Stimulated activated naive B cell treated with anti-CD40 and anti-IgM and Interleukin-4, amounts not matched to agents 10 μg/mL and 1 μg/mL and 100 μg/mL, for 72 hours (primary cell): Measurements from ENCODE around the gene RGS14.

ENCODE experiments used
- ATAC-seq, 2 donors: fragments of 150-1000 bp; cut with Tn5 transposase; replicated peaks; 2 replicates each; pipeline ENCODE4 v1.10.0; 2021; ENCODE audit warnings: moderate library complexity in 1 of 2
- DNase-seq: peaks from one replicate; pipeline ENCODE4 v3.0.0; 2021
- H3K27ac Mint-ChIP-seq: one replicate; pipeline ENCODE4 v1.8.0; 2022; ENCODE audit warnings: mild to moderate bottlenecking, mixed read lengths
- H3K27me3 Mint-ChIP-seq, 2 donors: one replicate each; pipeline ENCODE4 v1.8.0; 2022; ENCODE audit warnings: mixed read lengths in 2 of 2
- H3K36me3 Mint-ChIP-seq, 2 donors: one replicate each; pipeline ENCODE4 v1.8.0; 2022; ENCODE audit warnings: mixed read lengths in 2 of 2, mild to moderate bottlenecking in 1 of 2
- H3K4me1 Mint-ChIP-seq, 2 donors: one replicate each; pipeline ENCODE4 v1.8.0; 2022; ENCODE audit warnings: mixed read lengths in 2 of 2, mild to moderate bottlenecking in 1 of 2
- H3K4me3 Mint-ChIP-seq, 2 donors: one replicate each; pipeline ENCODE4 v1.8.0; 2022; ENCODE audit warnings: mild to moderate bottlenecking in 2 of 2, mixed read lengths in 2 of 2, moderate library complexity in 1 of 2
- H3K9me3 Mint-ChIP-seq, 2 donors: one replicate each; pipeline ENCODE4 v1.8.0; 2022; ENCODE audit warnings: mixed read lengths in 2 of 2, mild to moderate bottlenecking in 1 of 2

RGS14 gene, protein sequence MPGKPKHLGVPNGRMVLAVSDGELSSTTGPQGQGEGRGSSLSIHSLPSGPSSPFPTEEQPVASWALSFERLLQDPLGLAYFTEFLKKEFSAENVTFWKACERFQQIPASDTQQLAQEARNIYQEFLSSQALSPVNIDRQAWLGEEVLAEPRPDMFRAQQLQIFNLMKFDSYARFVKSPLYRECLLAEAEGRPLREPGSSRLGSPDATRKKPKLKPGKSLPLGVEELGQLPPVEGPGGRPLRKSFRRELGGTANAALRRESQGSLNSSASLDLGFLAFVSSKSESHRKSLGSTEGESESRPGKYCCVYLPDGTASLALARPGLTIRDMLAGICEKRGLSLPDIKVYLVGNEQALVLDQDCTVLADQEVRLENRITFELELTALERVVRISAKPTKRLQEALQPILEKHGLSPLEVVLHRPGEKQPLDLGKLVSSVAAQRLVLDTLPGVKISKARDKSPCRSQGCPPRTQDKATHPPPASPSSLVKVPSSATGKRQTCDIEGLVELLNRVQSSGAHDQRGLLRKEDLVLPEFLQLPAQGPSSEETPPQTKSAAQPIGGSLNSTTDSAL

DNA sequence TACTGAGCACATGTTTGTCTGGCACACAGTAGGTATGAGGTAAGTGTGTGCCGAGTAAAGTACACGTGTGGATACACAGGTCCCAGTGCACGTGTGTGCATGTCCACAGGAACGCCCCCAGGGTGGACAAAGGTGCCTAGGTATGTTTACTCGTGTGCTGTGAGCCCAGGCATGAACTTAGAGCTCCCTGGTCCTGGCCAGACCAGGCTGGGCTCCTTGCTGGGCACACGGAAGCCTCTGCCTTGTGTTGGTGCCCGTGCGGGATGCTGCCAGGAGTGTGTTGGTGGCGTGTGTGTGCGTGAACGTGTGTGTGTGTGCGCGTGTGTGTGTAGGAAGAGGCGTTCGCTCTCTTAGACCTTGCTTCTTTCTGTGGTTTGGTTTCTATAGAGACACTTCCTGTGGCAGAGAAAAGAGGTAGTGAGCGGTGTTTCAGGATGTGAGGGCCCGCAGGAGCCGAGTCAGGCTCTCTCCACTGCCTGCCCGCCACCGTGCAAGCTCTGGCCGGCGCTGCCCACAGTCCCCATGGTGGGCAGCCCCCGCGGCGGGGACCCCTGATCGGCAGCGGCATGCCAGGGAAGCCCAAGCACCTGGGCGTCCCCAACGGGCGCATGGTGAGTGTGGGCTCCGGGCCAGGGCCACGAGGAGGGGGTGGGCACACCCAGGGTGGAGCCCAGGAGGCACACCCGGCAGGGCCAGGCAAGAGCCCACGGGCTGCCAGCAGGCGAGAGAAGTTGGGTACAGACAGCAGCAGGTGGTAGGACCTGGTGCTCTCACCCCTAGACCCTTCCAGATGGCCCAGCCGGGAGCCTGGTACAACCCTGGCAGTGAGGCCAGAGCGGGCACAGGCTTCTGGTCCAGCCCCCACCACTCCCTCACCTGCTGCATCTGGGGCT lies at the start of gene RGS14:
Gene RGS14 (plus strand): TSS at position 466 of the 893 bp plus-strand sequence. CDS start 101 bp downstream, at position 567.
- ATAC-seq, result peak; percentile 95 to 97
- Mint-ChIP-seq H3K27ac (peak within 1 kb of the TSS; percentile 93), H3K4me1 (peaks cover 60 to 90% of the 10 kb centered on the region in 2 donors), H3K27me3 (no peaks in the 10 kb centered on the region), H3K9me3 (no peaks in the 10 kb centered on the region), H3K4me3 (peak within 1 kb of the TSS; percentile 92 to 95), H3K36me3 (peaks cover 2 to 3% of the 10 kb centered on the region in 2 donors)
- DNase-seq, result peak; percentile 68

DNA sequence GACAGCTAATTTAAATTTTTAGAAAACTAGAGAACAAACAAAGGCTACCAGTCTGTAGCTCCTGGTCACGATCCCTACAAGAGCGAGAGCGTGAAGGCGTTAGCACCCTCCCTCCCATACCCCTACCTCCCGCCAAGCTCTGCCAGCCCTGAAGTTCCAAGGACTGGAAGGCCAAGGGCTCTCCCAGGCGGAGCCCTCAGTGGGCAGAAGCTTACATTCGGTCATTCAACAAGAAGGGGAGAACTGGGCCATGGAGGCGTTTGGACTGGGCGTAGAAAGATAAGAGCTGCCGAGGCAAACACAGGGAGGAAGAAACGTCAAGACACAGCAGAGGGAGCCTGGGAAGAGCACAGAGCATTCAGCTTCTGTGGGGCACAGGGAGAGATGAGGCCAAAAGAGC lies 49.0 kb upstream of the RGS14 start:
- H3K27me3 Mint-ChIP-seq, result peaks cover 0 to 4% of the 10 kb centered on the region in 2 donors
- no peak for DNase-seq
- no peak overlapping the region for H3K27ac Mint-ChIP-seq
- H3K4me1 Mint-ChIP-seq, result peaks cover 38 to 70% of the 10 kb centered on the region in 2 donors
- peaks cover 11 to 38% of the 10 kb centered on the region in 2 donors for H3K36me3 Mint-ChIP-seq
- ATAC-seq, result no peak
- no peaks in the 10 kb centered on the region for H3K9me3 Mint-ChIP-seq
- no peak overlapping the region for H3K4me3 Mint-ChIP-seq

DNA sequence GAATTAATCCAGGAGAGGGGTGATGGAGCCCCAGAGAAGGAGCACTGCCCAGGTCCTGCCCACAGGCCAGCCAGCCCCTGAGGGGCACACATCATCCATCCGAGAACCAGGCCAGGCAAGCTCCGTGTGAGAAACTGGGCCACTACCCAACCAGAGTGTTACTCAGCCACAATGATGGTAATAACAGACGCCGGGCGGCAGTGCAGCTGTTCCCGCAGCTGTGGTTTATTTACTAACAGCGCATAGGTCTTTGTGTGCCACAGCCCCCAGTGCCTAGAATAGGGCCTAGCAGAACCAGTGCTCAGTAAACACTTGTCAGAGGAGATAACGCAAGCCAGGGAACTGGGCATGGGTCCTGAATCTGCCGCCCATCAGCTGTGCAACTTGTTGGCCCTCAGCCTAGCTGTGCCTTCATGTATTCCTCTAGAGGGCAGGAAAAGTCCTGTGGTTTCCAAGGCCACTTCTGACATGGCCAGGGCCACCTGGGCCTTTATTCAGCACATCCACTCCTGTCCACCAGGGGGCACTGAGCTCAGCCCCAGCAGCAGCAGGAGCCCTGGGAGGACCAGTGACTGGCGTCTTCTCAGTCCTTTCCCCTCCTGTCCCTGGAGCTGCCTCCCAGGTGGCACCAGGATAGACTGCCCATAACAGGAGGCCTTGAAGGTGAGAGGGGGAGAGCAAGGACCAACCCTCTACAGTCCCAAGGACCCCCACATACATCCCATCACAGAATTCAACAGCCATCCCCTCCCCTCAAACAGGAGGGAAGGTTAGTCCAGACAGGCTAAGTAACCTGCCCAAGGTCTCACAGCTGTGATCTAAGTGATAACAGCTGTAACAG lies 48.2 kb upstream of the RGS14 start:
- Mint-ChIP-seq H3K4me3 (peak overlapping the region in 1 of 2 donors; percentile 39), H3K27ac (no peak overlapping the region), H3K36me3 (peaks cover 11 to 32% of the 10 kb centered on the region in 2 donors), H3K4me1 (peaks cover 38 to 61% of the 10 kb centered on the region in 2 donors), H3K9me3 (no peaks in the 10 kb centered on the region), H3K27me3 (peaks cover 0 to 4% of the 10 kb centered on the region in 2 donors)
- peak; percentile 56 for DNase-seq
- peak; percentile 33 for ATAC-seq

DNA sequence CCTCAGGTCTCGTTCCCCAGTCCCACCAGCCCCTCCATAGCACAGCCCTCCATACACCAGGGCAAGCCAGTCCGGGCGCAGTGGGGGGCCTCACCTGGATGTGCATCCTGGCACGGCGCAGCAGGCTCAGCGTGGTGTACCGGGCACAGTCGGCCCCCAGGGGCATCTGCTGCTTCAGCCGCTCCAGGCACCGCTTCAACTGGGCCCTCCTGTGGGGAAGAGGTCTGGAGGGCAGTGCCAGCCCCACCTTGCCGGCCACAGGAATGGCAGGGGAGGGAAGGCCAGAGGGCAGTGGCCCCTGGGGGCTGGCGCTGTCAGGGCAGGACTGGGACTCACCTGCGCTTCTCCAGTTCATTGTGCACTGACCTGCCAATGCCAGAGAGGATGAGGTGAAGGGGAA lies 47.4 kb upstream of the RGS14 start:
- no peak for DNase-seq
- peaks cover 33 to 54% of the 10 kb centered on the region in 2 donors for H3K4me1 Mint-ChIP-seq
- peaks cover 11 to 25% of the 10 kb centered on the region in 2 donors for H3K36me3 Mint-ChIP-seq
- H3K9me3 Mint-ChIP-seq, result no peaks in the 10 kb centered on the region
- peak overlapping the region; percentile 72 for H3K27ac Mint-ChIP-seq
- H3K4me3 Mint-ChIP-seq, result peak overlapping the region in 1 of 2 donors; percentile 91
- ATAC-seq, result no peak
- H3K27me3 Mint-ChIP-seq, result peaks cover 0 to 4% of the 10 kb centered on the region in 2 donors

DNA sequence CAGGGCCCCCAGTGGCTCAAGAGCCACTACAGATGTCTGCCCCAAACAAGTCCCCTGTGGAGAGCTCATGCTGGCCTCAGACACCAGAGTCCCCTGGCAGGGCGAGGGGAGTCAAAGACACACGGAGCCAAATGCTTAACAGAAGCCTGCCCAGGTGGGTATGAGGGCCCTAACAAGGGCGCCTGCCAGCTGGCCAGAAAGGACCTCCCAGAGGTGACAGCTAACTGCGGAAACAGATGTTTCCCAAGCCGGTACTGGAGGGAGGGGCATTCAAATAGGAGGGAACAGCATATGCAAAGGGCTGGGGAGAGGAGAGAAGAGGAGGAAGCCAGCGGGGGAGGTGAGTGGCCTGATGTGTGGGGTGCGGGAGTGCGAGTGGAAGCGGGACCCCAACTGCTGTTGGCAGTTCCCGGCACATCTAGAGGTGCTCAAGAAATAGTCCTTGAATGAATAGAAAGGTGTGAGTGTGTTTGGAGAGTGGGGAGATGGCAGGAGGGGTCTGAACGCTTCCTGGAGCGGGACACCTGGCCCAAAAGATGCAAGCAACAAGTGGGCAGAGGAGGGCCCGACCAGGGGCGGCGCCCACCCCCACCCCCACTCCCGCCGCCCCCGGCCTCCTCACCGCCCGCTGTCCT lies 46.9 kb upstream of the RGS14 start:
- peaks cover 10 to 19% of the 10 kb centered on the region in 2 donors for H3K36me3 Mint-ChIP-seq
- ATAC-seq (no peak), DNase-seq (no peak)
- peaks cover 30 to 49% of the 10 kb centered on the region in 2 donors for H3K4me1 Mint-ChIP-seq
- H3K27ac Mint-ChIP-seq, result peak overlapping the region; percentile 72
- peak overlapping the region; percentile 82 to 91 for H3K4me3 Mint-ChIP-seq
- H3K9me3 Mint-ChIP-seq, result no peaks in the 10 kb centered on the region
- peaks cover 0 to 4% of the 10 kb centered on the region in 2 donors for H3K27me3 Mint-ChIP-seq

DNA sequence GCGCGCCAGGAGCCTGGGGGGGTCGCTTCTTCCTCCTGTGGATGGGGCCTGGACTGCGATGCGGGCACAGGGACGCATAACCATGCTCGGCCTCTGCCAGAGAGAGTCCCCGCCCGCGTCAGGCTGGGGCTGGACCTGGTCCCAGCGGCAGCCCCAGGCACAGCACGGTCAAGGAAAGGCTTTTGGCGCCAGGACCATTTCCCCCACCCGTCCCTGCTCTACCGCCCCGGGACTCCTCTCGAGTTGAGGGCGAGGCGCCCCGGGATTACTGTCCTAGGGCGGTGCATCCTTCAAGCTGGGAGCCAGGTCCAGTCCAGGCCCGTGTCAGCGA lies 46.4 kb upstream of the RGS14 start:
- H3K4me1 Mint-ChIP-seq, result peaks cover 26 to 44% of the 10 kb centered on the region in 2 donors

DNA sequence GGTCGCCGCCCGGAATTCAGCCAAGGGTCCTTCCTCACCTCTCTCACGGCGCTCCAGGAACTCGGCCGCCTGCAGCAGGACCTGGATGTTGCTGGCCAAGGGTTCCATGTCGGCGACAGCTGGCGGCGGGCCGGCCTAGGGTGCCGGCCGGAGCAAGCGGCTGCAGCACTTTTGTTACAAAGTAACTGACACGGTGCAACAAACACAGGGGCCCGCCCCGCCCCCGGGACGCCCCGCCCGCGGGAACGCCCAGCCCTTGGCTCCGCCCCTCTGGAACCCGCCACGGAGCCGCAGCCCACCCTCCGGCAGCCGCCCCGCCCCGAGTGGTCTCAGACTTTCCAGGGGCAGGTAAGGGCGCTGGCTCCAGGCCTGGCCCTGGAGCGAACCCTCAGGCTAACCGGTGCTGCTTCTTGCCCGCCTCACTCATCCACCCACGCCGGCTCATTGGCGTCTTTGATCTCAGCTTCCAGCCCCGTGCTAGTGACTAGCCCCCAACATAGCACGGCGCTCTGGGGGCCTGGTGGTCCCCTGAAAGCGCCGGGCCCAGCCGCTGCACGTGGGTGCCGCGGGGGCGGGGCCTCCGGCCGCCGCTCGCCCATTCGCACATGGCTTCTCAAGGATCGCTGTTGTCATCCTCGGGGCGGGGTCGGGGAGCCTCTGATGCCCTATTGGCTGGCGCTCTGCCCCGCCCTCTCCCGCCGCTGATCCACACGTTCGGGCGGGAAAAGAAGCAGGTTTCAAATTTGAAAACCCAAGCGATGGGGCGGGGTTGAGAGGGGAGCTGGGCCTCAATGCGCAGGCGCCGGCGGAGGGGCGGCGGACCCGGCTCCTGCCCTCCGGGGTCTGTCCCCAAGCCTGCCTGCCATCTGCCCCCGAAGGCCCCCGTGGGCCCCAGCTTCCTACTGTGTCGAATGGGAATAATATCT lies 45.7 kb upstream of the RGS14 start, which contains the start of gene MXD3:
Gene MXD3 (minus strand): TSS at position 176 of the 926 bp plus-strand sequence. CDS start 68 bp downstream, at position 108.
- peak; percentile 88 to 90 for ATAC-seq
- Mint-ChIP-seq H3K27me3 (peaks cover 0 to 4% of the 10 kb centered on the region in 2 donors), H3K27ac (peak within 1 kb of the TSS; percentile 95), H3K4me3 (peak within 1 kb of the TSS; percentile 88 to 91), H3K9me3 (no peaks in the 10 kb centered on the region), H3K36me3 (peaks cover 4 to 8% of the 10 kb centered on the region in 2 donors), H3K4me1 (peaks cover 21 to 38% of the 10 kb centered on the region in 2 donors)
- DNase-seq, result peak; percentile 92

More for the DNA sequence above, 46.4 kb upstream of the RGS14 start:
- H3K9me3 Mint-ChIP-seq, result no peaks in the 10 kb centered on the region
- peak; percentile 0 to 3 for ATAC-seq
- H3K27ac Mint-ChIP-seq, result peak overlapping the region; percentile 62
- DNase-seq, result no peak
- peaks cover 0 to 4% of the 10 kb centered on the region in 2 donors for H3K27me3 Mint-ChIP-seq
- H3K36me3 Mint-ChIP-seq, result peaks cover 7 to 14% of the 10 kb centered on the region in 2 donors
- peak overlapping the region; percentile 88 to 91 for H3K4me3 Mint-ChIP-seq

DNA sequence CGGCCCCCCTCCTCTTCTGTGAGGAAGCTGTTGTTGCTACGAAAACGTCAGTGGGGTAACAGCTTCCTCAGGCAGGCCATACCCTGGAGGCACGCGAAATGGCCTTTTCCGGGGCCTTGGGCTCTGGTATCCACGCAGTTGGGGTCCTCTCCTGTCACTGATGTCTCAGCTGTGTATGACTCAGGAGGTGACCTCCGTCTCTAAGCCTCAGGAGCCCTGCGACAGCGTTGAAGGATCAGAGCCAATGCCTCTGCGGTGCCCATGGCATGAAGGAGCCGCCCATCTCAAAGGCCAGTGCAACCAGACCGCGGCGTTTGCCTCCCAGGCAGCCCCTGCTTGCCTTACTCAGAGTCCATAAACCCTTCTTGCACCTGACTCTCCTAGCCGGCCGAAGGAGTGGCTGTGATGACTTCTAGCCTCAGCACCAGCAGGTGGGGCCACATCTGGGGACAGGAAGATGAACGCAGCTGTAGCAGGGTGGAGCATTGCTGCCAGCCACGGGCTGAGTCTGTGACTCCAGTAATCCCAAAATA lies 45.0 kb upstream of the RGS14 start:
- ATAC-seq (peak; percentile 17 to 26), DNase-seq (no peak)
- peaks cover 20 to 34% of the 10 kb centered on the region in 2 donors for H3K4me1 Mint-ChIP-seq
- peak overlapping the region; percentile 88 to 91 for H3K4me3 Mint-ChIP-seq
- peaks cover 1 to 11% of the 10 kb centered on the region in 2 donors for H3K36me3 Mint-ChIP-seq
- peak overlapping the region; percentile 81 for H3K27ac Mint-ChIP-seq
- H3K9me3 Mint-ChIP-seq, result no peaks in the 10 kb centered on the region
- peaks cover 0 to 4% of the 10 kb centered on the region in 2 donors for H3K27me3 Mint-ChIP-seq

DNA sequence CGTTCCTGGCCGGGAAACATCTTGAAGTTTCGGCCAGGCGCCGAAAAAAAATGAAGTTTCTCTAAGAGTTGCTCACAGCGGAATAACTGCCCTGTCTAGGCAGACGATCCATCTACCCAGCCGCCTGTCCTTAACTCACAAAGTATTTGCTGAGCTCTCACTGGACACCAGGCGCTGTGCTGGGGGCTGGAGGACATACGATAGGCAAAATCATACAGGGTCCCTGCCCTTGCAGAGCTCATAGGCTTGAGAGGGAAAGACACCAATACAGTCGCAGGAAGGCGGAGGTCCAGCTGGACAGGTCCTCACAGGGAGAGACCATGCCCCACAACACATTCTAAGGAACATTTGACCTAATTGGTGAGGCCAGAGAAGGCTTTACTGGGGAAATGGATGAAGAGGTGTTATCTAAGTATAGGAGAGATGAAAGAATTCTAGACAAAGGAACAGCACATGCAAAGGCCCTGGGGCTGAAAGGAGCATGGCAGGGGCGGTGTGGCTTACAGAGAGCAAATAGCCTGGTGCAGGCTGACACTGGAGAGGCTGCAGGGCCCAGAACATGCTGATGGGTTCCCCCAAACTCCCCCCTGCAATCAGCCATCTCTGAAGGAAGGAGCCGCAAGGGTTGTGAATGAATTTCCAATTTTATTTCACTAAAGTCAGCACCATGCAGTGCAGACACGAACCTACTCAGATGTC lies 44.0 kb upstream of the RGS14 start:
- DNase-seq (no peak), ATAC-seq (no peak)
- Mint-ChIP-seq H3K27me3 (peaks cover 0 to 4% of the 10 kb centered on the region in 2 donors), H3K4me3 (no peak overlapping the region), H3K36me3 (peaks cover 1 to 10% of the 10 kb centered on the region in 2 donors), H3K4me1 (peaks cover 24 to 41% of the 10 kb centered on the region in 2 donors), H3K27ac (no peak overlapping the region), H3K9me3 (no peaks in the 10 kb centered on the region)

DNA sequence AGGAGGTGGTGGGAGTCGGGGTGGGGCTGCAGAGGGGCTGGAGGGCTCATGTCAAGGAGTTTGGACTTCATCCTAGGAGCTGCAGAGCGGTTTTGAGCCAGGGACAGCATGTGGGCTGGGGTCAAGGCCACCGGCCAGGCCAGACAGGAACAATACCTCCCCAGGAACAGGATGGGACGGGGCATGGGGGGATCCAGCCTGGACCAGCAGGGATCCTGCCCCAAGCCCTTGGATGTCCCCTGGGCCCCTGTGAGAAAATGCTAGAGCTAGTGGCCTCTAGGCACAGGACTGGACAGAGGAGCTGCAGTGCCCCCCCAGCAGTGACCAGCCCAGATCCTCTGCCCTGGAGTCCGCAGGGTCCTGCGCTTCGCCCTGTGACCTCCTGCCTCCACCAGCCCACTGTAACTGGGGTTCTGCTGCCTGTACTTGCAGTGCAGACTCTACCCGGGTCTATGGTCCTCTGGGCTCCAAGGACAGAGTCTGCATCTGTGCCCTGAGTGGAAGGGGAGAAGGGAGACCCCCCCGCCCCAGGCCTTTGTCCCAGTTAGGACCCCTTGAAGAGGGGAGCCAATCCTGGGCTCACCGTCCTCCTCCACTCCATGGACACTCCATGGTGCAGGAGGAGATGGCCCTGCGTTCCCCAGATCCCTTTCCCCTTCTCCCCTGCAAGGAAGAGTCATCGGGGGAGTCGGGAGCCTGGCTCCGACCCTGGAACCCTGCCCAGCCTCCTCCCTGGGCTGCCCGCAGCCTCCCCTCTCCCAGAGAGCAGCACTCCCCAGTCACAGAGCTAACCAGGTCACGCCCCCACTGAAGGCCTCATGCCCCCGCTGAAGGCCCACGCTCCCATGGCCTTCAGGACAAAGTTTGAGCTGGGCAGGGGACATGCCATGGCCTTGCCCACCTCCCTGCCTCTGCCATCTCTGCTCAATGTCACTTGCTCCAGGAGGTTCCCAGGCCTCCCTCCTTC lies 43.1 kb upstream of the RGS14 start:
- DNase-seq (no peak), ATAC-seq (no peak)
- Mint-ChIP-seq H3K4me1 (peaks cover 22 to 39% of the 10 kb centered on the region in 2 donors), H3K4me3 (no peak overlapping the region), H3K27ac (no peak overlapping the region), H3K27me3 (peaks cover 0 to 4% of the 10 kb centered on the region in 2 donors), H3K36me3 (peaks cover 4 to 12% of the 10 kb centered on the region in 2 donors), H3K9me3 (no peaks in the 10 kb centered on the region)
